Measurements from ENCODE around the gene KIR3DL2.

DNA sequence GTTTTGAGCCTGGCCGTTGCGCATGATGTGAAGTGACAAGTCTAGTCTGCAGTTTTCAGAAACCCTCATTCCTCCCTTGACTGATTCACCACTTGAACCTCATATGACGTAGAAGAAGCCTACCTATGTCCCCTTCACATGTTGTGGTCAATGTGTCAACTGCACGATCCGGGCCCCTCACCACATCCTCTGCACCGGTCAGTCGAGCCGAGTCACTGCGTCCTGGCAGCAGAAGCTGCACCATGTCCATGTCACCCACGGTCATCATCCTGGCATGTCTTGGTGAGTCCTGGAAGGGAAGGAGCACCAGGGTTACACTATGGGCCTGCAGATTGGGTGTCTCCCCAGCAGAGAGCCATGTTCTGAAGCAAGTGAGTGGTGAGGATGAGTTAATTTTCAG, 46.8 kb upstream of the KIR3DL2 start, which contains the start of gene KIR2DL4:
- TF ChIP-seq CTCF (IDR thresholded peaks at IDR 0.05) (no peak), POLR2A (IDR thresholded peaks at IDR 0.05) (no peak)

All from uterus (tissue), 2 donors.